Activated CD8-positive, alpha-beta memory T cell treated with anti-CD3 and anti-CD28 coated beads for 36 hours (primary cell): ENCODE results near the gene FGF18. TPM values are rescaled to one million over a fixed set of nuclear protein-coding genes. Genes with fewer than 3 reads are reported as not detected.

Source experiments
- total RNA-seq, 2 experiments: library from RNA; stranded (reverse); gene quantifications; one replicate each; pipeline ENCODE4 v1.2.3, GENCODE V29; 2021

Gene FGF18
- total RNA-seq, 2 experiments from 2014 or later: 0.13 TPM; not detected in 1

Other genes with a start within 250 kb of the FGF18 start
- not detected for gene TLX3, start 110.4 kb upstream of the FGF18 start, total RNA-seq
- 1,000 to 10,000 TPM; 4,582 to 4,673 TPM for gene NPM1, start 31.8 kb upstream of the FGF18 start, total RNA-seq